ENCODE measurements around the gene C6orf47. TPM values are rescaled to one million over a fixed set of nuclear protein-coding genes. Genes with fewer than 3 reads are reported as not detected.
"Not testable (repeated sequence)": the region's sequence is repeated elsewhere in the genome, so short reads cannot be mapped to it uniquely, and the experiment has no call there.

Gene C6orf47, protein sequence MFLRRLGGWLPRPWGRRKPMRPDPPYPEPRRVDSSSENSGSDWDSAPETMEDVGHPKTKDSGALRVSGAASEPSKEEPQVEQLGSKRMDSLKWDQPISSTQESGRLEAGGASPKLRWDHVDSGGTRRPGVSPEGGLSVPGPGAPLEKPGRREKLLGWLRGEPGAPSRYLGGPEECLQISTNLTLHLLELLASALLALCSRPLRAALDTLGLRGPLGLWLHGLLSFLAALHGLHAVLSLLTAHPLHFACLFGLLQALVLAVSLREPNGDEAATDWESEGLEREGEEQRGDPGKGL
- 21.8 and 22.8 TPM in 2 replicates for total RNA-seq (2014; rRNA removed; shearing (Covaris generic))
- polyA plus RNA-seq (2015; cell fraction: cytosol; rRNA removed), result 14.4 and 15.2 TPM in 2 replicates
- 10.2 and 10.3 TPM in 2 replicates for polyA plus RNA-seq (2015; cell fraction: nucleus; rRNA removed)

DNA sequence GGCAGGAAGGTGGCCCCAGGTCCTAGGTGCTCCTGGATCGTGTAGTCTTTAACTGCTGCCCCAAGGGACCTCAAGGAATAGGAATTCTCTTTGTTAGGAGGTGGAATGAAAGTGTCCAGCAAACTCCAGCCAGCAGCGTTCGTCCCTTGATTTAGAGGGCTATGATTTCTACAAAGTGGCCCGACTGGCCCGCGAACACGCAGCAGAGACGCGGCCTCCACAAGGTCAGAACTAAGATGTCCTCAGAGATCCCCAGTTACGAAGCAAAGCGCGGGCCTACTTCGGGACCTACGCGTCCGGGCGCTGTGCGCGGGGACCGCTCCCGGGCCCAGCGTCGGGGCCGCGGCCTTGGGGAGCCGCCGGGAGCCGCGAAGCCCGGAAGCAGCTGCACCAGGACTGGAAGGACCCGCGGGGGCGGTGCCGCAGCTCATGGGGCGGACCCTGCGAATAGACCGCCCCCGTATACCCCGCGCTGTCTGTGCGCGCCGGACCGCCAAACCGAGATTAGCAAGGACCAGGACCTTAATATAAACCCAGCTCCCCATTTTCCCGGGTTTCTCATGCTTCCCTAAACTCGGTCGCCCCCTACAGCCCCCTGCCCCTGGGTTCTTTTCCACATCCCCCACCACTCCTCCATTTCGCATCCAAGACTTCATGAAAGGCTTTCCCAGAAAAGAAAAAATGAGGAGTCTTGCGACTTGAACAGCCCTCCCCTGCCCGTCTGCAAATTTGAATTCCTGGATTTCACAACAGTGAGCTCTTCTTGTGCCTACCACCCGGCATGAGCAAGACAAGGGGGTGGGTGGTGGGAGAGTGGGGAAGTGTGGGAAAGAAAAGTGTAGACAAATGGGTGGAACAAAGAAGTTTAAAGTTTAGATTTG is at the start of gene C6orf47:
TSS of gene C6orf47 (minus strand) at position 398 of the 881 bp plus-strand sequence. CDS start 831 bp downstream, outside the sequence.
- peak; percentile 80 for DNase-seq (ENCODE audit: low read depth)

DNA sequence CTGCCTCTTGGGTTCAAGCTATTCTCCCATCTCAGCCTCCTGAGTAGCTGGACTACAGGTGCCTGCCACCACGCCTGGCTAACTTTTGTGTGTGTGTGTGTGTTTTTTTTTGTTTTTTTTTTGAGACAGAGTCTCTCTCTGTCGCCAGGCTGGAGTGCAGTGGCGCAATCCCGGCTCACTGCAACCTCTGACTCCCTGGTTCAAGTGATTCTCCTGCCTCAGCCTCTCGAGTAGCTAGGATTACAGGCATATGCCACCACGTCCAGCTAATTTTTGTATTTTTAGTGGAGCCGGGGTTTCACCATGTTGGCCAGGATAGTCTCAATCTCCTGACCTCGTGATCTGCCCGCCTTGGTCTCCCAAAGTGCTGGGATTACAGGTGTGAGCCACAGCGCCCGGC is 48.6 kb upstream of the C6orf47 start:
- not testable (repeated sequence) for DNase-seq (ENCODE audit: low read depth)

DNA sequence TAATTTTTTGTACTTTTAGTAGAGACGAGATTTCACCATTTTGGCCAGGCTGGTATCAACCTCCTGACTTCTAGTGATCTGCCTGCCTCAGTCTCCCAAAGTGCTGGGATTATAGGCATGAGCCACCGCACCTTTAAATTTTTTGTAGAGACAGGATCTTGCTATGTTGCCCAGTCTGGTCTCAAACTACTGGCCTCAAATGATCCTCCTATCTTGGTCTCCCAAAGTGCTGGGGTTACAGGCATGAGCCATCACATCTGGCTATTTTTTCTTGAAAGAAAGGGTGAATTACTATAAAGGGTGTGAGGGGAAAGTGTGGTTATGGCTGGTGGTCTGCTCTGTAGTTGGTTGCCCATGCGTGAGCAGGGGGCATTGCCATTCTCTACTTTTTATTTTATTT is 47.6 kb upstream of the C6orf47 start:
- no peak for DNase-seq (ENCODE audit: low read depth)

DNA sequence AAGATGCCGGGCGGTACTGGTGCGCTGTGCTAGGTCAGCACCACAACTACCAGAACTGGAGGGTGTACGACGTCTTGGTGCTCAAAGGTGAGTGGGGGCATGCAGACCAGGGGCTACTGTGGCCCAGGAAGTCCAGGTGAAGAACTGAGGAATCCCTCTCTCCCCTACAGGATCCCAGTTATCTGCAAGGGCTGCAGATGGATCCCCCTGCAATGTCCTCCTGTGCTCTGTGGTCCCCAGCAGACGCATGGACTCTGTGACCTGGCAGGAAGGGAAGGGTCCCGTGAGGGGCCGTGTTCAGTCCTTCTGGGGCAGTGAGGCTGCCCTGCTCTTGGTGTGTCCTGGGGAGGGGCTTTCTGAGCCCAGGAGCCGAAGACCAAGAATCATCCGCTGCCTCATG is 47.1 kb upstream of the C6orf47 start:
- DNase-seq (ENCODE audit: low read depth), result no peak

DNA sequence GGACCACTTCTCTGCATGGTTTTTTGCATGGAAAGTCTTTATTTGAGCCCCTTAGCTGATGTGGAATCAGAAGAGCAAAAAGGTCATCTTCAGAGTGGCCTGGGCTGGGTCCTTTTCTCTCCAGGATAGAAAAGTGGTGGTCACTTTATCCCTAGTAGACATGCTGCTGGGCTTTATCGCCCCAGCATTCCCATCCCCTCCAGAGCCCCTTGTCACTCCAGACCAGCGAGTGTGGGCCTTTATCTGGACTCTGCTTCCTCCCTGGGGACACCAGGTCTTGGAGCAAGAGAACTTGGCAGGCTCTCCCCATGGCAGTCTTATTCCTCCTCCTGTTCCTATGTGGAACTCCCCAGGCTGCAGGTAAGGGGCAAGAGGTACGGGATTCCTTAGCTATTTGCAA is 46.0 kb upstream of the C6orf47 start, which contains the start of gene LY6G6F:
TSS of gene LY6G6F (plus strand) at position 268 of the 400 bp plus-strand sequence. CDS start at position 309, 41 bp downstream.
- no peak for DNase-seq (ENCODE audit: low read depth)

DNA sequence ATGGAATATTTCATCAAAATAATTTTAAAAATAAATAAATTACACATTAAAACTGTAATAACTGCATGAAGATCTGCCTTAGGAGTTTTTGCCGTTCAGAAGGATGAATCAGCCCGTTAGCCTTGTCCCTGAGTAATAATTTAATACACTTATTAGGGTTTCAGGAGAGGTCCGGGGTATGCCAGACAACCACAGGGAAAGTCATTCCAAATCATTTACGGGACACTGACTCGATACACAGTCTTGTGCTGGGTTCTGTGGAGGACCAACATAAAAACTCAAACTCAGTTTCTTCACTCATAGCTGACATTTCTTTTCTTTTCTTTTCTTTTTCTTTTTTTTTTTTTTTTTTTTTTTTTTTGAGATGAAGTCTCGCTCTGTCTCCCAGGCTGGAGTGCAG is 45.4 kb upstream of the C6orf47 start:
- DNase-seq (ENCODE audit: low read depth), result no peak

DNA sequence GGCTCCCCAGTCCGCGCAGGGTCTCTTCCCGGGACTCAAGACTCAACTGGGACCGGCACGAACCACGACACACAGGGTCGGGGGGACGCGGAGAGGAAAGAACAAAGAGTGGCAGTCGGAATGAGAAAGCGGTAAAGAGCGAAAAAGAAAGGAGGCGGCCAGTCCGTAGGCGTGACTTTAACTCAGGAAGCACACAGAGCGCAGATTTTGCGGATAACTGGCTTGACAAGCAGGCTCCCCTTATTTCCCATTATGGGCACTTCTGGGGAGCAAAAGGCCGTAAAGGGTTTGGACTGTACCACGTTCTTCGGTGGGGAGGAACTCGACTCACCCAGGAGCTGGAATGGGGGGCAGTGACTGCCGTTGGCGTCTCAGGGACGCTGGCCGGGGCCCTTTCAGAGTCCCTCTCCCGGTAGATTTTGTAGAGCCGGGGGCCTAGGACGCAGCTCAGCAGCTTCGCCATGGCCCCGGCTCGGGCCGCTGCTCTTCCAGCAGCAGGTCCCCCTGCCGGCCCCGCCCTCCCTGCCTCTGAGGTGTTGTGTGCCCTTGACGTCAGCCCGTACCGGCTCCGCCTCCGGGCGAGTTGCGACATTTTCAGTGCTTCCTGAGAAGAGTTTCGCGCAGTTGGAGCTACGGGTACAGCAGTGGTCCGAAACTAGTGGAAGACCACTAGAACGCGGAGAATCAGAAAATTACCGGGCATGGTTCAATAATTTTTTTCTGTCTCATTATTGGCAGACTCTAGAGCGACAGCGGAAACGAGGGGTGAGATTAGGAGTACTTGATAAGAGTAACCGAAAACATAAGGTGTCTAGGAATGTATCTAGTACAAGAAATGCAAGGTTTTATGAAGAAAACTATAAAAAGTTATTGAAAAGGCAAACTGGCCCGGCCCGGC is 42.5 kb upstream of the C6orf47 start, which contains the start of gene ABHD16A:
TSS of gene ABHD16A (minus strand) at position 506 of the 898 bp plus-strand sequence. CDS start at position 463, 43 bp downstream.
- DNase-seq (ENCODE audit: low read depth), result peak; percentile 97

DNA sequence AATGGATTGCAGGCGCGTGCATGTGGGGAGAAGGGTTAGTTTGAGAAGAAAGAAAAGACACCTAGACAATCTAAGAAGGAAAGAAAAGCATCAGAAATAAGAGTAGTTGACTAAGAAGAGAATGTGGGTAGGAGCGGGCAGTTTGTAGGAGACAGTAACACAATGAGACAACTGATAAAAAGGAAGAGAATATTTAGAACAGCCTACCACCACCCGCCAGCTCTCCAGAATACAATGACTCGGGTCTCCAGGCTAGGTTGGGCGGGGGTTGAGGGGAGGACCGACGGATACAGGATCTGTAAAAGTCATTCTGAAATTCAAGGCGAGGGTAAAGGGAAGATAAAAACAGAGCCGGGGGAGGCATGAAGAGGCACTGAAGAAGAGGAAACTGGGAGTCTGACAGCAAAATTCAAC is 41.8 kb upstream of the C6orf47 start:
- no peak for DNase-seq (ENCODE audit: low read depth)

DNA sequence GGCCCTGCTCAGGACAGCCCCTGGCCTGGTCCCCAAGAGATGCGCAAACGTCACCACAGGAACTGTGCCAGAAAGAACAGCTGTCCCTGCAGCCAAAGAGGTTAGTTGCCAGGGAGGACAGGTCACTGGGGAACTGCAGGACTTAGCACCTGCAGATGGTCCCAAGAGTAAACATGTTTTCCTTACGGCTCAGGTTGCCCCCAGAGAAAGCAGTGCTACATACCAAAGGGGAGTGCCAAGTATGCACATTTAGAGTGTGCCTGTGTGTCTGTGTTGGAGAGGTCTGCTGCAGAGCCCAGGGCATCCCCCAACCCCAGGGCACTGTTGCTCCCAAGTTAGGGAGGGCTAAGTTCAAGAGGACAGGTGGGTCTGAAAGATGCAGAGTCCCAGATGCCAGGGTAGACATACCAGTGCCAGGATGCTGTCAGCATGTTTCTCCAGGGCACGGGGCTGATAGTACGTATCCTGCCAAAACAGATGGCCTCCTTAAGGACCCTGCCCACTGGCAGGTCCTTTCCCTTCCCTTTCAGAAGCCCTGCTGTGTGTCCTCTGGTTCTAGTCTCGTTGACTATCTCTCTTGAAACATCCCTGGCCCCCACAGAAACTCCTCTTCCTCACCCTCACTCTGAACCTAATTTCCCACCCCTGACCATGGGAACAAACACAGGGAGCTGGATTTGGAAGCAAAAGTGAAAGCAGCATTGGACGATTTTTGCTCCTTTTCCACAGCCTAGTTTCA is 41.3 kb upstream of the C6orf47 start:
- DNase-seq (ENCODE audit: low read depth), result no peak

DNA sequence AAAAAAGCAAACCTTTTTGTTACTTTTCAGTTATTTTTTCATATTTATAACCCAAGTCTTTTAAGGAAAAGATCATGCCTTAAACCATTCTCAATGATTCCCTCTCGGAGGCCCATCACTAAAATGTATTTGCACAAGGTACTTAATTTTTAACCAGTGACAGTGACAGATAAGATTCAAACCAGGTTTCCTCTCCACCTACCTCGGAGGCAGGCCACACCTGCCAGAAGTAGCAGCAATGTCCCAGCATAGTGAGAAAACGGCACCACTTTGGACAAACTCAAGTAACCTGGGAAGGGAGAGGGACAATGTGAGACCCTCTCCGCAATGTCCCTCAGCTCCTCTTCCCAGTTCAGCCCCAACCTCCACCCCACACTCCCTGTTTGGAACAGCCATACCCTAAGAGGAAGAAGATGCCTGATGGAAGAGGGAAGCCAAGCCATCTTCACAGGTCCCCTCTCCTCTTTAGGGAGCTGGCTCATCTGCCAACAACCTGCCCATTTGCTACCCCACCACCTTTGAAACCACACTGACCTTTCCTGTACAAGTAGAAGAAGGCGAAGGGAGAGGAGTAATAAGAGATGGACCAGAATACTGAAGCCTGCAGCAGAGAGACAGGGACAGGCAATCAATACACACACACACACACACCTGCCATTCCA is 40.3 kb upstream of the C6orf47 start:
- DNase-seq (ENCODE audit: low read depth), result no peak

DNA sequence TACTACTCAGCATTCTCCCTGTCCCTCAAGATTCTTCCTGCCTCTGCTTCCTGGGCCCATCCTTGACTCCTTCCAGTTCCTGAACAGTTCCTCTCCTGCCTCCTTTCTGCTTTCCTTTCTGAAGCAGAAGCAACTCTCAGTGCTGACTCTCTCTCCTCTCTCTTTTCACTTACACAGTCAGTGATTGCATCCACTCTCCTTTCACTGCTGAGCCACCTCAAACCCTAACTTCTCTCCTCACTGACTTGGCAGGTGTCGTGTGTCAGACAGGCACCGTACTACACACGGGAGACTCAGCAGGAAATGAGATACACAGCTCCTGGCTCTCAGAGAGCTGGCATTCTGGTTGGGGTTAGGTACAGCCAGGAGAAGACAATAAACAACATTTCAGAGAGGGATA is 37.0 kb upstream of the C6orf47 start:
- DNase-seq (ENCODE audit: low read depth), result no peak

DNA sequence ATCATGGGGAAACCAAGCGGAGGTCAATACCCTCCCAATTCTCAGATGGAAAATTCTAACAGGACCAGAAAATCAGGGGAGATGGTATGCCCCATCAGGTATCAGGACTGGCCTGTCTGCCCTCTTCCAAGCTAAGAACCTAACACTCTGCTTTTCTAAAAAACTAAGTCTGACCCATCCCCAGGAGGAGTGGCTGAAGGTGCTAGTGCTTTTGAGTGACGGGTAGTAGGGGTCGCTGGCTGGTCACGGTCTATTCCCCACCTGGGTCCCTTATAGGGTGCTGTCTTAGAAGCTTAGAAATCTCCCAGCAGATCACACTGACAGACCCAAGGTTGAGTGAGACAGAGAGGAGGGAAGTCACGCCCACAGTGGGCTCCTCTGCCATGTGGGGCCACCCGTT is 33.0 kb upstream of the C6orf47 start:
- no peak for DNase-seq (ENCODE audit: low read depth)

DNA sequence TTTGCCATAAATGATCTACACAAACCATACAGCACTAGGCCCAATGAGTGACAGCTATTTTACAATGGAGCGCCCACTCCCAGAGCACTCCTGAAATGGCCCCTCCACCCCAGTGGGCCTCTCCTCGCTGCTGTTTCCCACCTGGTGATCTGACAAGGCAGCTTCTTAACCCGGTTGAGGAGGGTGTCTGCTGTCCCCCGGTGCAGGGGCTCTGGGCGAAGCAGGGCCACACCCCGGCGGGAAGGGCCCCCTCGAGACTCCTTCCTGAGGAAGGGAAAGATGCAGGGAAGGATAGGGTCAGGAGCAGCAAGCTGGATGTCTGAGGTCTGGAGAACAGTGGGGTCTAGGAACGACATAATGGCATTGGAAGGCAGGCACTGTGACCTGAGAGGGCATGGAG is 32.3 kb upstream of the C6orf47 start:
- DNase-seq (ENCODE audit: low read depth), result no peak

DNA sequence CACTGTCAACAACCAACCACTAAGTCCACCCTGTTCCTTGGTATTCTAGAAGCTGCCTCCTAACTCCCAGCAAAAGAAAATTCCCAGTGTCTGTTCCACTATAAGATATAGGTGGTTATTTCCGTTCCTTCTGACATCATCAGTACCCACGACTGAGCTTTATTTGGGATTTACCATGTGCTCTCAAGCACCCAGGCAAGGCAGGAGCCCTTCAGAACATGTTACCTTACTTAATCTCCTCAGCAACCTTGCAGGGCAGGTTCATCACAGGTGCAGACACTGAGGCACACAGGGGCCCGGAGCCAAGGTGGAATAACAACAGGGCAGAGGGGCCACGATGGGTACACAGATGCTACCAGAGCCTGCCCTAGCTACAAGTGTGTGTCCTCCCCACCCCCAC is 31.8 kb upstream of the C6orf47 start:
- no peak for DNase-seq (ENCODE audit: low read depth)

DNA sequence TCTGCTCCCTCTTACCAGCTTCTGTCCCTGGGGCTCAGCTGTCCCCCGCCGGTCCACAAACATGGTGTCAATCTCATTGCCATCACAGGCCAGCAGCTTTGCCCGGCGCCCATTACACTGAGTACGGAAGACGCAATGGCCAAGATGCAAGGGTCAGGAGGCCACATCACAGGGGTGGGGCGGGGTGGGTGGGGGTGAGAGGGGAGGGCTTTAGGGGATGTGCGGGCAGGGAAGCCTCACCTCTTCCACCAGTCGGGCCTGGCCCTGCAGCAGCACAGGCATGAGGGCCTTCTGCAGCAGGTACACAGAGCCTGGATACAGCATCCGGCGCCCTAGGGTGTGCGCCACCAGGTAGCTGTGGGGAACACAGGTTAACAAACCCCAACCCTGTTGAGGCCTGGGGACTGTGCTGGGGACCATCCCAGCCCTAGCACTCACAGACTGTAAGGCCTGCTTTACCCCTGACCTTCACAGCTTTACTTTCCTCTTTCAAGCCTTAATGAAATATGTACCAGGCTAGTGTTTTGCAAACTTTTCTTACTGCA is 31.1 kb upstream of the C6orf47 start:
- DNase-seq (ENCODE audit: low read depth), result no peak

DNA sequence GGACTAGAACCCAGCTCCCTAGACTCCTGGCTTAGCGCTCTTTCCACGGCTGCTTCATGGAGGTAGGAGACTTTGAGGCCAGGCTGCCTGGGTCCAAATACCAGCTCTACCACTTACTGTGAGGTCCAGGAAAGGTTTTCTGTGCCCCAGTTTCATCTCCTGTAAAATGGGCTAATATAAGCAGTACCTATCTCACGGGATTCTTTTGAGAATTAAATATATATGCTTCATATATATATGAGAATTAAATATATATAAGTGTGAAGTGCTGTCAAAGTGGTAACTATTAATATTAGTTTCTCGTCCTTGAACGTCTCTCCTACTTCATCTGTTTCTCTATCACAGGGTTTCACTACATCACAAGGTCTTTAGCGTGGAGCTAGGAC is 30.5 kb upstream of the C6orf47 start:
- DNase-seq (ENCODE audit: low read depth), result no peak

DNA sequence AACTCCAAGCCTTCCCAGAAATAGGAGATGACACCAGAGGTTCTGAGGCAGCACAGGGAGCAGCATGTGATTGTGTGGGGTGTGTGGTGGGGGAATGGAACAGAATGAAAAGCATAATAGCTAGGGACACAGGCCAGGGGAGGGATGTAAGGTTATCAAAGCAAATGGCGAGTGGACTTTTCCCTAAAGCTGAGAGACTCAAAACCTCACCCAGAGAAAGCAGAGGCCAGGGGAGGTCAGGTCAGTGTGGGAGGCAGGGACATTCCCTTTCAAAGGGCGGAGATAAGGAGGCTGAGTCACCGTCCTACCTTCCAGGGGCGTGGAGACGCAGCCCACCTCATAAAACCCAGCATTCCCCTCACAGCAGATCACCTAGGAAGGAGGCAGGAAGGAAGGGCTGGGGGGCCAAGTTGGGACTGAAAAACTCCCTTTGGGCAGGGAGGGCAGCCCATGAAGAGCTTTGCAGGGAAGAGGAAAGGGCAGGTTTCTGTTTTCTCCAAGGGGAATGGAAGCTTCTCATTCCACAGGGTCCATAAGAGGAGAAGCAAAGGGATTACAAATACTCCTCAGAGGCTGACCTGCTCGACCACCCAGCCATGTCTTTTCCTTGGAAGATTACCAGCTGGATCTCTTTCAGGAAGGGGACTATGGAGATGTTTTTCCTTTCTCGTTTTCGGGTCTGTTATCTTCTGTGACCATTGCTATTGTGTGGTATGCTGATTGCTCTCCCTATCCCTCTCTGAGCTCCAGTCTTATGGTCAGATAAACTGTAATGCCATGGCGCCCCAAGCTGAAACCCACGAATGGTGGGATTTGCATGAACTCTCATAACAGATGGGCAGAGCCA is 29.9 kb upstream of the C6orf47 start:
- no peak for DNase-seq (ENCODE audit: low read depth)

All from HT1080 (cell line).